Adrenal gland (tissue), 5 donors: ENCODE data around the gene ZHX3.
A peak's percentile ranks its signal among the peaks of the same experiment; 100 is the strongest.

Experiments
- POLR2A ChIP-seq, 2 donors: fragments of 450-650 bp; IDR thresholded peaks; one replicate each; pipeline ENCODE4 v1.6.1; 2017; ENCODE audit warnings: antibody characterized with exemption in 2 of 2, mild to moderate bottlenecking in 2 of 2, moderate library complexity in 1 of 2
- TF ChIP-seq, protein P1 (sequence below), 6 experiments: fragments of 450-650 bp in 4 of 6; fragments of 200-600 bp in 2 of 6; sonication (generic) in 1 of 6; IDR thresholded peaks; 1 replicate in 5 of 6; 2 replicates in 1 of 6; pipeline versions ENCODE4 v1.5.1 to v1.8.0; 2016 to 2021; ENCODE audit warnings: antibody characterized with exemption in 6 of 6, mild to moderate bottlenecking in 2 of 6, moderate library complexity in 1 of 6
- donor health status: DM: no; HTN: no; CAD: no.

GRCh38 chr20:41317546-41318270 is at the start of gene ZHX3:
- TF ChIP-seq, protein P1, sequence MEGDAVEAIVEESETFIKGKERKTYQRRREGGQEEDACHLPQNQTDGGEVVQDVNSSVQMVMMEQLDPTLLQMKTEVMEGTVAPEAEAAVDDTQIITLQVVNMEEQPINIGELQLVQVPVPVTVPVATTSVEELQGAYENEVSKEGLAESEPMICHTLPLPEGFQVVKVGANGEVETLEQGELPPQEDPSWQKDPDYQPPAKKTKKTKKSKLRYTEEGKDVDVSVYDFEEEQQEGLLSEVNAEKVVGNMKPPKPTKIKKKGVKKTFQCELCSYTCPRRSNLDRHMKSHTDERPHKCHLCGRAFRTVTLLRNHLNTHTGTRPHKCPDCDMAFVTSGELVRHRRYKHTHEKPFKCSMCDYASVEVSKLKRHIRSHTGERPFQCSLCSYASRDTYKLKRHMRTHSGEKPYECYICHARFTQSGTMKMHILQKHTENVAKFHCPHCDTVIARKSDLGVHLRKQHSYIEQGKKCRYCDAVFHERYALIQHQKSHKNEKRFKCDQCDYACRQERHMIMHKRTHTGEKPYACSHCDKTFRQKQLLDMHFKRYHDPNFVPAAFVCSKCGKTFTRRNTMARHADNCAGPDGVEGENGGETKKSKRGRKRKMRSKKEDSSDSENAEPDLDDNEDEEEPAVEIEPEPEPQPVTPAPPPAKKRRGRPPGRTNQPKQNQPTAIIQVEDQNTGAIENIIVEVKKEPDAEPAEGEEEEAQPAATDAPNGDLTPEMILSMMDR (IDR thresholded peaks at IDR 0.05), result no peak
- TF ChIP-seq POLR2A (IDR thresholded peaks at IDR 0.05), result peak; percentile 74 to 76
